ENCODE data around the gene RNASE1. TPM values are rescaled to one million over a fixed set of nuclear protein-coding genes. Genes with fewer than 3 reads are reported as not detected.
A peak's percentile ranks its signal among the peaks of the same experiment; 100 is the strongest.

Gene RNASE1
- total and polyA plus RNA-seq, 4 donors = 5.8 to 37.9 (median 22.1) TPM

GRCh38 chr14:20801726-20802125 lies 918 bp downstream of the RNASE1 start:
- 69% methylated on average over 9 of the region's 9 CpGs for WGBS
- DNase-seq (ENCODE audit: low spot score) = no peak
- Histone ChIP-seq H3K36me3 (ENCODE audit: control insufficient read depth in 4 of 4, insufficient read depth in 3 of 4, low read depth in 1 of 4, low read length in 3 of 4) (no peaks in the 10 kb centered on the region), H3K27me3 (ENCODE audit: control insufficient read depth in 4 of 4, insufficient read depth in 4 of 4, low read length in 3 of 4) (no peaks in the 10 kb centered on the region), H3K9ac (ENCODE audit: low read depth in 1 of 2, low read length in 2 of 2) (no peak overlapping the region), H3K27ac (ENCODE audit: low read depth in 1 of 2, low read length in 2 of 2) (no peak overlapping the region), H3K9me3 (ENCODE audit: control insufficient read depth in 4 of 4, low read length in 3 of 4) (no peaks in the 10 kb centered on the region), H3K4me1 (ENCODE audit: control insufficient read depth in 4 of 4, insufficient read depth in 4 of 4, low read length in 3 of 4) (no peaks in the 10 kb centered on the region), H3K4me3 (ENCODE audit: low read depth in 1 of 3, low read length in 3 of 3) (no peak overlapping the region)
- no peak for TF ChIP-seq HNF4G (IDR thresholded peaks at IDR 0.05)
- TF ChIP-seq NR2F2 (IDR thresholded peaks at IDR 0.05) = no peak
- no peak for TF ChIP-seq RXRA (IDR thresholded peaks at IDR 0.05)
- TF ChIP-seq RAD21 (IDR thresholded peaks at IDR 0.05) = no peak
- TF ChIP-seq, protein P1, sequence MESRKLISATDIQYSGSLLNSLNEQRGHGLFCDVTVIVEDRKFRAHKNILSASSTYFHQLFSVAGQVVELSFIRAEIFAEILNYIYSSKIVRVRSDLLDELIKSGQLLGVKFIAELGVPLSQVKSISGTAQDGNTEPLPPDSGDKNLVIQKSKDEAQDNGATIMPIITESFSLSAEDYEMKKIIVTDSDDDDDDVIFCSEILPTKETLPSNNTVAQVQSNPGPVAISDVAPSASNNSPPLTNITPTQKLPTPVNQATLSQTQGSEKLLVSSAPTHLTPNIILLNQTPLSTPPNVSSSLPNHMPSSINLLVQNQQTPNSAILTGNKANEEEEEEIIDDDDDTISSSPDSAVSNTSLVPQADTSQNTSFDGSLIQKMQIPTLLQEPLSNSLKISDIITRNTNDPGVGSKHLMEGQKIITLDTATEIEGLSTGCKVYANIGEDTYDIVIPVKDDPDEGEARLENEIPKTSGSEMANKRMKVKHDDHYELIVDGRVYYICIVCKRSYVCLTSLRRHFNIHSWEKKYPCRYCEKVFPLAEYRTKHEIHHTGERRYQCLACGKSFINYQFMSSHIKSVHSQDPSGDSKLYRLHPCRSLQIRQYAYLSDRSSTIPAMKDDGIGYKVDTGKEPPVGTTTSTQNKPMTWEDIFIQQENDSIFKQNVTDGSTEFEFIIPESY (IDR thresholded peaks at IDR 0.05) = no peak
- no peak for TF ChIP-seq GABPA (IDR thresholded peaks at IDR 0.05 in 1 of 2, conservative IDR thresholded peaks at IDR 0.05 in 1 of 2)
- no peak for TF ChIP-seq HNF4A (conservative IDR thresholded peaks at IDR 0.05)
- no peak for TF ChIP-seq TAF1 (conservative IDR thresholded peaks at IDR 0.05)
- TF ChIP-seq YY1 (IDR thresholded peaks at IDR 0.05) = no peak
- TF ChIP-seq, protein P2, sequence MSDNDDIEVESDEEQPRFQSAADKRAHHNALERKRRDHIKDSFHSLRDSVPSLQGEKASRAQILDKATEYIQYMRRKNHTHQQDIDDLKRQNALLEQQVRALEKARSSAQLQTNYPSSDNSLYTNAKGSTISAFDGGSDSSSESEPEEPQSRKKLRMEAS (IDR thresholded peaks at IDR 0.05) = no peak
- no peak for TF ChIP-seq ATF3 (IDR thresholded peaks at IDR 0.05)
- no peak for TF ChIP-seq SP1 (IDR thresholded peaks at IDR 0.05)
- TF ChIP-seq JUND (IDR thresholded peaks at IDR 0.05) = no peak
- TF ChIP-seq, protein P3, sequence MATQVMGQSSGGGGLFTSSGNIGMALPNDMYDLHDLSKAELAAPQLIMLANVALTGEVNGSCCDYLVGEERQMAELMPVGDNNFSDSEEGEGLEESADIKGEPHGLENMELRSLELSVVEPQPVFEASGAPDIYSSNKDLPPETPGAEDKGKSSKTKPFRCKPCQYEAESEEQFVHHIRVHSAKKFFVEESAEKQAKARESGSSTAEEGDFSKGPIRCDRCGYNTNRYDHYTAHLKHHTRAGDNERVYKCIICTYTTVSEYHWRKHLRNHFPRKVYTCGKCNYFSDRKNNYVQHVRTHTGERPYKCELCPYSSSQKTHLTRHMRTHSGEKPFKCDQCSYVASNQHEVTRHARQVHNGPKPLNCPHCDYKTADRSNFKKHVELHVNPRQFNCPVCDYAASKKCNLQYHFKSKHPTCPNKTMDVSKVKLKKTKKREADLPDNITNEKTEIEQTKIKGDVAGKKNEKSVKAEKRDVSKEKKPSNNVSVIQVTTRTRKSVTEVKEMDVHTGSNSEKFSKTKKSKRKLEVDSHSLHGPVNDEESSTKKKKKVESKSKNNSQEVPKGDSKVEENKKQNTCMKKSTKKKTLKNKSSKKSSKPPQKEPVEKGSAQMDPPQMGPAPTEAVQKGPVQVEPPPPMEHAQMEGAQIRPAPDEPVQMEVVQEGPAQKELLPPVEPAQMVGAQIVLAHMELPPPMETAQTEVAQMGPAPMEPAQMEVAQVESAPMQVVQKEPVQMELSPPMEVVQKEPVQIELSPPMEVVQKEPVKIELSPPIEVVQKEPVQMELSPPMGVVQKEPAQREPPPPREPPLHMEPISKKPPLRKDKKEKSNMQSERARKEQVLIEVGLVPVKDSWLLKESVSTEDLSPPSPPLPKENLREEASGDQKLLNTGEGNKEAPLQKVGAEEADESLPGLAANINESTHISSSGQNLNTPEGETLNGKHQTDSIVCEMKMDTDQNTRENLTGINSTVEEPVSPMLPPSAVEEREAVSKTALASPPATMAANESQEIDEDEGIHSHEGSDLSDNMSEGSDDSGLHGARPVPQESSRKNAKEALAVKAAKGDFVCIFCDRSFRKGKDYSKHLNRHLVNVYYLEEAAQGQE (IDR thresholded peaks at IDR 0.05) = no peak
- TF ChIP-seq EGR1 (IDR thresholded peaks at IDR 0.05; ENCODE audit: low read depth in 2 of 2) = no peak
- TF ChIP-seq FOXA1 (IDR thresholded peaks at IDR 0.05) = no peak

GRCh38 chr14:20799892-20800544 lies 2.6 kb downstream of the RNASE1 start:
- Histone ChIP-seq H3K27me3 (ENCODE audit: control insufficient read depth in 4 of 4, insufficient read depth in 4 of 4, low read length in 3 of 4) (no peaks in the 10 kb centered on the region), H3K27ac (ENCODE audit: low read depth in 1 of 2, low read length in 2 of 2) (no peak overlapping the region), H3K9ac (ENCODE audit: low read depth in 1 of 2, low read length in 2 of 2) (no peak overlapping the region), H3K4me3 (ENCODE audit: low read depth in 1 of 3, low read length in 3 of 3) (no peak overlapping the region), H3K9me3 (ENCODE audit: control insufficient read depth in 4 of 4, low read length in 3 of 4) (no peaks in the 10 kb centered on the region), H3K4me1 (ENCODE audit: control insufficient read depth in 4 of 4, insufficient read depth in 4 of 4, low read length in 3 of 4) (peaks cover 0 to under 1% (median 0%) of the 10 kb centered on the region in 4 donors), H3K36me3 (ENCODE audit: control insufficient read depth in 4 of 4, insufficient read depth in 3 of 4, low read depth in 1 of 4, low read length in 3 of 4) (no peaks in the 10 kb centered on the region)
- peak; percentile 62 for DNase-seq (ENCODE audit: low spot score)
- 34% methylated on average over 9 of the region's 9 CpGs for WGBS
- TF ChIP-seq, protein P2 (IDR thresholded peaks at IDR 0.05) = no peak
- TF ChIP-seq SP1 (IDR thresholded peaks at IDR 0.05) = peak; percentile 25
- no peak for TF ChIP-seq GABPA (IDR thresholded peaks at IDR 0.05 in 1 of 2, conservative IDR thresholded peaks at IDR 0.05 in 1 of 2)
- peak; percentile 60 for TF ChIP-seq NR2F2 (IDR thresholded peaks at IDR 0.05)
